Thyroid gland (tissue), 4 donors: ENCODE measurements around the gene OSBPL5.

Experiments
- CTCF ChIP-seq, 6 experiments: fragments of 200-600 bp in 3 of 6; fragments of 450-650 bp in 3 of 6; sonication (generic) in 3 of 6; IDR thresholded peaks; one replicate each; pipeline ENCODE4 v1.5.1; 2016 to 2019; ENCODE audit warnings: antibody characterized with exemption in 6 of 6, mild to moderate bottlenecking in 2 of 6, inconsistent platforms in 1 of 6, moderate library complexity in 1 of 6
- POLR2A ChIP-seq, 2 donors: fragments of 450-650 bp; IDR thresholded peaks; one replicate each; pipeline ENCODE4 v1.6.1; 2017; ENCODE audit warnings: antibody characterized with exemption in 2 of 2, mild to moderate bottlenecking in 2 of 2, moderate library complexity in 1 of 2

DNA sequence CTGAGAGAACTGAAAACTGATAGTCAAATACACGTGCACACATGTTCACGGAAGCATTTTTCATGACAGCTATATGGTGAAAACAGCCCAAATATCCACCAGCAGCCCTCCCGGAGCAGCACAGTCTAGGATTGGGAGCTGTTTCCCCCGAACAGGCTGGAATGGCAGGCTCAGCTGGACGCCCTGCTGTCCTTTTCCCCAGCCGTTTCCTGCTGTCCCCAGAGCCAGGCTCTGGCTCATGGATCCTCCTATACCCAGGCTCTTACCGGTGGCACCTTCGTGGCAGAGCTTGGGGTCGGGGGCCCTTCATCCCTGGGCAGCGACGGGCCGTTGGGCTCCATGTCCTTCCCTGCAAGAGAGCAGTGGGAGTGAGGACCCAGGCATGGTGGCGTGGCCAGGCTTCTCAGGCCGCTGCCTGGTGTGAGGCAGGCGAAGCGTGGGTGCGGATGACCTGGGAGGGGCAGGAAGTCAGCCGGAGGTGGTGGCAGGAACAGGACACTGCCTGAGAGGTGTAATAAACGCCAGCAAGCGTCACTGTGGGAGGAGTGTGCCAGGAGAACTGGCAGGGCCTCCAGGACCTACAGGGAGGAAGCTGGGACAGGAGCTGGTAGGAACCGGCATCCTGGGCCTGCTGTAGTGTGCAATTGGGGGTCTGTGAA is 38.8 kb downstream of the OSBPL5 start:
- TF ChIP-seq CTCF (IDR thresholded peaks at IDR 0.05) (no peak), POLR2A (IDR thresholded peaks at IDR 0.05) (no peak)
